ENCODE results near the gene ETAA1.

Gene ETAA1

GRCh38 chr2:67416136-67416535 is 19.0 kb downstream of the ETAA1 start:
- POLR2A ChIA-PET (ENCODE audit: low non-redundant PET): no interaction called here
- no peak for DNase-seq (ENCODE audit: low spot score)
- CTCF ChIA-PET: no interaction called here
- no peak for TF ChIP-seq CTCF (conservative IDR thresholded peaks at IDR 0.05; ENCODE audit: low read depth)
- no peak overlapping the region for H3K27ac ChIP-seq

- POLR2A ChIA-PET (ENCODE audit: low non-redundant PET): no interaction called here
- H3K27ac ChIP-seq: no peak overlapping the region
- DNase-seq (ENCODE audit: low spot score): no peak
- TF ChIP-seq CTCF (conservative IDR thresholded peaks at IDR 0.05; ENCODE audit: low read depth): no peak
- CTCF ChIA-PET: no interaction called here
These were observed 26.4 kb downstream of the ETAA1 start for GRCh38 chr2:67423489-67423888.

- ChIA-PET CTCF (no interaction called here), POLR2A (ENCODE audit: low non-redundant PET) (no interaction called here)
- no peak for DNase-seq (ENCODE audit: low spot score)
- no peak overlapping the region for H3K27ac ChIP-seq
- no peak for TF ChIP-seq CTCF (conservative IDR thresholded peaks at IDR 0.05; ENCODE audit: low read depth)
These were observed 39.1 kb downstream of the ETAA1 start for GRCh38 chr2:67436221-67436620.

GRCh38 chr2:67437114-67437513 is 40.0 kb downstream of the ETAA1 start:
- CTCF ChIA-PET: no interaction called here

GRCh38 chr2:67438337-67438736 is 41.2 kb downstream of the ETAA1 start:
- POLR2A ChIA-PET (ENCODE audit: low non-redundant PET): no interaction called here

More at GRCh38 chr2:67437114-67437513, 40.0 kb downstream of the ETAA1 start:
- DNase-seq (ENCODE audit: low spot score): peak; percentile 66
- POLR2A ChIA-PET (ENCODE audit: low non-redundant PET): no interaction called here
- no peak overlapping the region for H3K27ac ChIP-seq
- TF ChIP-seq CTCF (conservative IDR thresholded peaks at IDR 0.05; ENCODE audit: low read depth): no peak

GRCh38 chr2:67445652-67446268 is 48.6 kb downstream of the ETAA1 start:
- H3K27ac ChIP-seq: no peak overlapping the region
- CTCF ChIA-PET: no interaction called here
- no peak for DNase-seq (ENCODE audit: low spot score)
- TF ChIP-seq CTCF (conservative IDR thresholded peaks at IDR 0.05; ENCODE audit: low read depth): no peak
- POLR2A ChIA-PET (ENCODE audit: low non-redundant PET): no interaction called here

More at GRCh38 chr2:67438337-67438736, 41.2 kb downstream of the ETAA1 start:
- no peak overlapping the region for H3K27ac ChIP-seq
- TF ChIP-seq CTCF (conservative IDR thresholded peaks at IDR 0.05; ENCODE audit: low read depth): no peak
- CTCF ChIA-PET: no interaction called here
- DNase-seq (ENCODE audit: low spot score): no peak
